B cell (primary cell): Measurements from ENCODE around the gene NIPBL. TPM values are rescaled to one million over a fixed set of nuclear protein-coding genes. Genes with fewer than 3 reads are reported as not detected.

Experiments
- ATAC-seq: fragments of 200-7000 bp; cut with Tn5 transposase; one replicate; pipeline ENCODE4 v1.10.0; 2021; ENCODE audit warnings: low read depth, mild to moderate bottlenecking, moderate number of reproducible peaks, moderate library complexity
- CTCF ChIA-PET: fragments of 350-600 bp; sonication (Branson Sonifier 250); formaldehyde crosslinking; loops from one replicate; lab custom pipeline; 2021; ENCODE audit warnings: antibody characterized with exemption, inconsistent platforms; lab: Charles Lee
- POLR2A ChIA-PET: fragments of 350-600 bp; sonication (Branson Sonifier 250); formaldehyde crosslinking; loops from one replicate; lab custom pipeline; 2021; ENCODE audit warnings: antibody characterized with exemption; lab: Charles Lee
- DNase-seq: peaks from one replicate; pipeline ENCODE4 v3.0.0; 2013
- H2AFZ ChIP-seq: 2 replicates; pipeline ENCODE4 v1.6.1; 2012; ENCODE audit warnings: mild to moderate bottlenecking, low read depth, low read length; ENCODE audit not compliant: insufficient read depth, poor library complexity, severe bottlenecking
- H3K27ac ChIP-seq, 2 donors: 1 replicate in 1 of 2; 2 replicates in 1 of 2; pipeline ENCODE4 v1.5.1; 2012 to 2013; ENCODE audit warnings: low read length in 2 of 2, mild to moderate bottlenecking in 2 of 2, moderate library complexity in 1 of 2
- H3K27me3 ChIP-seq, 4 experiments: fragments of 200-600 bp in 1 of 4; sonication (generic) in 1 of 4; replicated peaks in 1 of 4; 1 replicate in 2 of 4; 2 replicates in 2 of 4; pipeline versions ENCODE4 v1.6.1 to v1.7.0; 2013 to 2016; ENCODE audit warnings: low read length in 3 of 4, mild to moderate bottlenecking in 2 of 4, mixed read lengths in 1 of 4, moderate library complexity in 1 of 4; ENCODE audit not compliant: insufficient read depth in 4 of 4, control insufficient read depth in 3 of 4; ENCODE audit errors: control extremely low read depth in 1 of 4
- H3K36me3 ChIP-seq, 2 experiments: replicated peaks in 1 of 2; 1 replicate in 1 of 2; 2 replicates in 1 of 2; pipeline versions ENCODE4 v1.6.1 to v1.7.1; 2013; ENCODE audit warnings: low read length in 1 of 2; ENCODE audit not compliant: insufficient read depth in 2 of 2, control insufficient read depth in 1 of 2; ENCODE audit errors: control extremely low read depth in 1 of 2, extremely low read depth in 1 of 2
- H3K4me1 ChIP-seq, 2 donors: fragments of 200-600 bp in 1 of 2; sonication (generic) in 1 of 2; 1 replicate in 1 of 2; 2 replicates in 1 of 2; pipeline versions ENCODE4 v1.5.1 to v1.6.1; 2013 to 2017; ENCODE audit warnings: low read length in 2 of 2; ENCODE audit not compliant: control insufficient read depth in 2 of 2, insufficient read depth in 2 of 2
- H3K4me2 ChIP-seq: replicated peaks from 2 replicates; pipeline ENCODE3; 2012; ENCODE audit warnings: mild to moderate bottlenecking, low read depth, low read length; ENCODE audit not compliant: poor library complexity, severe bottlenecking
- H3K4me3 ChIP-seq, 5 experiments: fragments of 200-600 bp in 1 of 5; sonication (generic) in 1 of 5; 1 replicate in 3 of 5; 2 replicates in 2 of 5; pipeline versions ENCODE4 v1.5.1 to v1.7.0; 2011 to 2016; ENCODE audit warnings: low read length in 4 of 5, mild to moderate bottlenecking in 4 of 5, low read depth in 2 of 5, control low read depth in 1 of 5, moderate library complexity in 1 of 5; ENCODE audit not compliant: insufficient read depth in 1 of 5; ENCODE audit errors: control extremely low read depth in 1 of 5, extremely low read depth in 1 of 5
- H3K79me2 ChIP-seq: fragments of 200-600 bp; sonication (generic); one replicate; pipeline ENCODE4 v1.6.0; 2016; ENCODE audit warnings: low read length; ENCODE audit not compliant: control insufficient read depth, insufficient read depth
- H3K9ac ChIP-seq: fragments of 200-600 bp; sonication (generic); 2 replicates; pipeline ENCODE4 v1.6.1; 2017; ENCODE audit warnings: mild to moderate bottlenecking, low read length, moderate library complexity
- H3K9me3 ChIP-seq, 3 donors: one replicate each; pipeline versions ENCODE4 v1.6.1 to v1.7.1; 2013; ENCODE audit warnings: low read length in 2 of 3; ENCODE audit not compliant: control insufficient read depth in 2 of 3, insufficient read depth in 1 of 3; ENCODE audit errors: control extremely low read depth in 1 of 3
- H4K20me1 ChIP-seq: 2 replicates; pipeline ENCODE4 v1.6.0; 2012; ENCODE audit warnings: mild to moderate bottlenecking, low read length; ENCODE audit not compliant: insufficient read depth, control insufficient read depth, poor library complexity, severe bottlenecking
- H3K27ac Mint-ChIP-seq: one replicate; pipeline ENCODE4 v1.8.0; 2021; ENCODE audit warnings: mixed read lengths
- H3K27me3 Mint-ChIP-seq: one replicate; pipeline ENCODE4 v1.8.0; 2021; ENCODE audit warnings: mixed read lengths
- H3K4me1 Mint-ChIP-seq: one replicate; pipeline ENCODE4 v1.8.0; 2021; ENCODE audit warnings: mixed read lengths
- H3K4me3 Mint-ChIP-seq: one replicate; pipeline ENCODE4 v1.8.0; 2021; ENCODE audit warnings: mixed read lengths
- H3K9me3 Mint-ChIP-seq: one replicate; pipeline ENCODE4 v1.8.0; 2022; ENCODE audit warnings: mixed read lengths; ENCODE audit not compliant: insufficient read depth
- CTCF ChIP-seq: fragments of 200-600 bp; IDR thresholded peaks from one replicate; pipeline ENCODE4 v1.8.0; 2022; ENCODE audit warnings: antibody characterized with exemption, mild to moderate bottlenecking
- EZH2 ChIP-seq: IDR thresholded peaks from 2 replicates; pipeline ENCODE4 v1.6.1; 2012; ENCODE audit warnings: borderline replicate concordance, low read depth, mild to moderate bottlenecking, moderate library complexity, low read length; ENCODE audit not compliant: insufficient read depth, poor library complexity, severe bottlenecking
- intact Hi-C: fragments of 100-400 bp; cut with micrococcal nuclease; formaldehyde crosslinking; loops from one replicate; pipeline ENCODE4 v1.10.0; 2022
- polyA plus RNA-seq: library from polyadenylated mRNA; depleted of rRNA; stranded (reverse); fragments of >200 nt; gene quantifications from 2 replicates; pipeline ENCODE4 v1.2.3, GENCODE V29; 2012
- total RNA-seq, 2 donors: library from RNA; stranded (reverse); fragments of 120-200 nt in 1 of 2; gene quantifications; 1 replicate in 1 of 2; 2 replicates in 1 of 2; pipeline versions ENCODE4 v1.2.3 to v1.2.4, GENCODE V29; 2013 to 2022

The NIPBL gene
- total and polyA plus RNA-seq, 2 donors (not counting 1 experiment from before 2014, with no cell fraction given), result 24.7 to 112 TPM

- CTCF ChIA-PET, result interaction anchor here (2.7 kb wide), 1 partner anchor 11 kb away, joined by 6 read pairs; the partner anchor contains the start of gene NIPBL
- Mint-ChIP-seq H3K27ac (no peak overlapping the region), H3K27me3 (no peaks in the 10 kb centered on the region), H3K9me3 (no peaks in the 10 kb centered on the region), H3K4me3 (peak overlapping the region; percentile 33), H3K4me1 (peaks cover 60% of the 10 kb centered on the region)
- Histone ChIP-seq H3K9ac (no peak overlapping the region), H3K27ac (peak overlapping the region in 1 of 2 donors; percentile 27), H3K9me3 (peaks cover 0 to 4% (median 0%) of the 10 kb centered on the region in 3 donors), H3K27me3 (no peaks in the 10 kb centered on the region), H3K4me2 (peak overlapping the region; percentile 27), H4K20me1 (peaks cover 76% of the 10 kb centered on the region), H3K4me3 (no peak overlapping the region), H3K79me2 (peaks cover 95% of the 10 kb centered on the region), H3K4me1 (peaks cover 24 to 35% of the 10 kb centered on the region in 2 donors), H3K36me3 (peaks cover 4 to 12% of the 10 kb centered on the region in 2 experiments), H2AFZ (no peak overlapping the region)
- POLR2A ChIA-PET, result no interaction called here
- ATAC-seq (no peak), DNase-seq (no peak)
- intact Hi-C loops, result no loop called here
- TF ChIP-seq EZH2, result no peak
- no peak for TF ChIP-seq CTCF
These were observed 11.0 kb downstream of the NIPBL start for GRCh38 chr5:36887532-36887931.

GRCh38 chr5:36888303-36888702 lies 11.7 kb downstream of the NIPBL start:
- no peak for DNase-seq
- peaks cover 4 to 12% of the 10 kb centered on the region in 2 experiments for H3K36me3 ChIP-seq
- peaks cover 0 to 4% (median 0%) of the 10 kb centered on the region in 3 donors for H3K9me3 ChIP-seq
- peaks cover 96% of the 10 kb centered on the region for H3K79me2 ChIP-seq
- no peak overlapping the region for H3K4me2 ChIP-seq
- TF ChIP-seq CTCF, result no peak
- TF ChIP-seq EZH2, result no peak
- H3K9ac ChIP-seq, result no peak overlapping the region
- Mint-ChIP-seq H3K27me3 (no peaks in the 10 kb centered on the region), H3K4me1 (peaks cover 57% of the 10 kb centered on the region), H3K9me3 (no peaks in the 10 kb centered on the region), H3K27ac (no peak overlapping the region), H3K4me3 (no peak overlapping the region)
- no peaks in the 10 kb centered on the region for H3K27me3 ChIP-seq
- ATAC-seq, result no peak
- ChIA-PET POLR2A (no interaction called here), CTCF (no interaction called here)
- no peak overlapping the region for H3K4me3 ChIP-seq
- no peak overlapping the region for H3K27ac ChIP-seq
- peaks cover 84% of the 10 kb centered on the region for H4K20me1 ChIP-seq
- H3K4me1 ChIP-seq, result peaks cover 24 to 34% of the 10 kb centered on the region in 2 donors
- H2AFZ ChIP-seq, result no peak overlapping the region
- intact Hi-C loops, result no loop called here
